Skeletal muscle tissue (tissue), 4 donors: ENCODE measurements around the gene KMT2C. TPM values are rescaled to one million over a fixed set of nuclear protein-coding genes. Genes with fewer than 3 reads are reported as not detected.

Experiments
- H3K27ac ChIP-seq: one replicate; pipeline ENCODE4 v1.7.0; 2013; ENCODE audit warnings: mild to moderate bottlenecking, low read depth, low read length, inconsistent platforms
- H3K27me3 ChIP-seq, 3 donors: one replicate each; pipeline ENCODE4 v1.7.0; 2013; ENCODE audit warnings: low read length in 3 of 3; ENCODE audit not compliant: control insufficient read depth in 3 of 3, insufficient read depth in 3 of 3
- H3K36me3 ChIP-seq, 3 donors: one replicate each; pipeline ENCODE4 v1.7.0; 2013; ENCODE audit warnings: low read length in 3 of 3; ENCODE audit not compliant: control insufficient read depth in 3 of 3, insufficient read depth in 3 of 3
- H3K4me1 ChIP-seq, 3 donors: one replicate each; pipeline ENCODE4 v1.7.0; 2013; ENCODE audit warnings: low read length in 3 of 3, mild to moderate bottlenecking in 3 of 3; ENCODE audit not compliant: control insufficient read depth in 3 of 3, insufficient read depth in 3 of 3
- H3K4me3 ChIP-seq, 3 donors: one replicate each; pipeline ENCODE4 v1.7.0; 2013; ENCODE audit warnings: low read length in 3 of 3
- H3K9ac ChIP-seq, 3 donors: one replicate each; pipeline ENCODE4 v1.7.0; 2013; ENCODE audit warnings: low read length in 3 of 3, mild to moderate bottlenecking in 3 of 3, moderate library complexity in 2 of 3, low read depth in 1 of 3
- H3K9me3 ChIP-seq, 3 donors: one replicate each; pipeline ENCODE4 v1.7.0; 2013; ENCODE audit warnings: low read length in 3 of 3; ENCODE audit not compliant: control insufficient read depth in 3 of 3
- total RNA-seq: library from RNA; depleted of rRNA; stranded (reverse); fragments of >200 nt; gene quantifications from one replicate; pipeline ENCODE4 v1.2.3, GENCODE V29; 2014
- donor health status: Osteomylitis.

KMT2C gene
- total RNA-seq, 1 donor from 2014 or later: 61.6 TPM

DNA sequence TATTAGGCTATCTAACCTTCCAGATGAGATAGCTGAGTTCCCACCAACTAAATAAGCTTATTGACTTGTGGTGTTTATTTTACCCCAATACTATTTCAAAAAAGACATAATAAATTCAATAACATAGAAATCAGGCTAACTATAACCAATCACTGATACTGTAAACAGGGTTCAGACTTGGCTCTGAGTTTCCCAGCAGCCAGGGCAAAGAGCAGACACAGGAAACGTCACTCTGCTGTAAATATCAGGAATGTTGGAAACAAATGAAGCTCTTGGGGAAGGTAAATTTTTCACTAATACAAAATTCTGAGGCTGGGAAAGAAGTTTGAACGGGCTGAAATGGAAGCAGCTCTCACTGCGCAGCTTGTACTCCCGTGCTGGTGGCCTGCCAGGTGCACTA lies 295.7 kb downstream of the KMT2C start:
- Histone ChIP-seq H3K36me3 (peaks cover 40 to 64% (median 61%) of the 10 kb centered on the region in 3 donors), H3K27me3 (no peaks in the 10 kb centered on the region), H3K9me3 (no peaks in the 10 kb centered on the region), H3K4me3 (no peak overlapping the region), H3K4me1 (peaks cover 0 to 3% (median 0%) of the 10 kb centered on the region in 3 donors), H3K9ac (no peak overlapping the region), H3K27ac (no peak overlapping the region)

DNA sequence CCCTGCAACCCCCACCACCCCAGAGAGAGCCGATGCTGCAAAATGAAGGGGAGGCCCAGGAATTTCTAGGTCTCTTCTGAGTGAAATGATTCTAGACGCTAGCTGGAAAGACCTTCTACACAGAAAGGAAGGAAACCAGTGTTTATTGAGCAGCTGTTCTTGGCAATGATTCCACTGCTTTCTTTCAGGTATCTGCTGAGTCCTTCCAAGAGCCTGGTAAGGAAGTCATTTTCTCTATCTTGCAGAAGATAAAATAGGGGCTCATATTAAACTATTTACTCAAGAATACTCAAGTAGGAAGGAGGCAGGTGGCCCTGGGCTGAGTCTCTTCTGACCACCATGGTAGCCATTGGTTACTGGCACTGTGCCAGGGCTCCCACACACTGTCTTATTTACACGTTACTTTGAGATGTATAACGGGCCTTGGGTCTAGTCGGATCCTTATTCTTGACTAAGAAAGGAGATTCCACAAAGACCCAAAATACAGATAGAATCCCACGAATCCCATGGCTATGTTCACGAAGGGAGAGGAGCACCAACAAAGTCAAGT lies 298.3 kb downstream of the KMT2C start:
- Histone ChIP-seq H3K36me3 (peaks cover 34 to 52% (median 51%) of the 10 kb centered on the region in 3 donors), H3K27me3 (no peaks in the 10 kb centered on the region), H3K9ac (no peak overlapping the region), H3K9me3 (no peaks in the 10 kb centered on the region), H3K27ac (no peak overlapping the region), H3K4me1 (peaks cover 0 to 3% (median 0%) of the 10 kb centered on the region in 3 donors), H3K4me3 (no peak overlapping the region)

DNA sequence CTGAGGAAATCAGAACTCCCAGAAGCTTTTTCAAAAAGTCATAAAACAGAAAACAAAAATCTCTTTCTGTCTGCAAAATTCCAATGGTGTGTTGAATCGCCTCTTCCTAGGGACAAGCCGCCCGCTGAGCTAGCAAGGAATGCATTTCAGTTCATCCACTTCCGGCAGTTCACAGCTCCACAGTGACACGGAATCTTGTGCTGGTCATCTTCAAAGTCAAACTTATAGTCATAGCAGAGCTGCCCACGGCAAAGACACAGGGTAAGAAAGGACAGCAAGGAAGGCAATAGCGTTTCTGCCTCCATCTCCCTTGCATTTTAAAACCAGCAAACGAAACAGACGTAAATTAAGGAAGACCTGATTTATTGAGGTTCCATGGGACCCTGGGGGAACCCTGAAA lies 299.1 kb downstream of the KMT2C start:
- no peaks in the 10 kb centered on the region for H3K27me3 ChIP-seq
- no peak overlapping the region for H3K27ac ChIP-seq
- H3K9ac ChIP-seq: no peak overlapping the region
- peaks cover 0 to 3% (median 0%) of the 10 kb centered on the region in 3 donors for H3K4me1 ChIP-seq
- no peaks in the 10 kb centered on the region for H3K9me3 ChIP-seq
- no peak overlapping the region for H3K4me3 ChIP-seq
- peaks cover 40 to 57% (median 51%) of the 10 kb centered on the region in 3 donors for H3K36me3 ChIP-seq

DNA sequence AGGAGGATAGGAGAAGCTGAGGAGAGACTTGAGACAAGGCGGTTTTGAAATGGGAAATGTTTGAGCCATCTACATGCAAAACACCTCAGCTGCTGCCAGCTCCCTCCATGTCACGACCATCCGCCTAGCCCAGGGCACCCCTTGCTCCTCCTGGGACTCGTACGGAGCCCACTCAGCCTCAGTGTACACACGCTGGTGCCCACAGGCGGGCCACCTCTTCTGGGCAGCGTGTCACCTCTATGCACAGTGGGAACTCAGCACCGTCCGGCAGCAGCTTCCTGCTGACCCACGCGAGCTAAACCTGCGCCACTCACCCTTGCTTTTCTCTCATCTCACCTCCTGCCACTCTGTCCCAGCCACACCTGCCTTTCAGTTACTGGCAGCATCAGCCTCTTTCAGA lies 302.0 kb downstream of the KMT2C start:
- H3K27me3 ChIP-seq: no peaks in the 10 kb centered on the region
- no peak overlapping the region for H3K27ac ChIP-seq
- H3K9me3 ChIP-seq: no peaks in the 10 kb centered on the region
- H3K9ac ChIP-seq: no peak overlapping the region
- peaks cover 0 to 3% (median 0%) of the 10 kb centered on the region in 3 donors for H3K4me1 ChIP-seq
- no peak overlapping the region for H3K4me3 ChIP-seq
- peaks cover 38 to 58% (median 46%) of the 10 kb centered on the region in 3 donors for H3K36me3 ChIP-seq

DNA sequence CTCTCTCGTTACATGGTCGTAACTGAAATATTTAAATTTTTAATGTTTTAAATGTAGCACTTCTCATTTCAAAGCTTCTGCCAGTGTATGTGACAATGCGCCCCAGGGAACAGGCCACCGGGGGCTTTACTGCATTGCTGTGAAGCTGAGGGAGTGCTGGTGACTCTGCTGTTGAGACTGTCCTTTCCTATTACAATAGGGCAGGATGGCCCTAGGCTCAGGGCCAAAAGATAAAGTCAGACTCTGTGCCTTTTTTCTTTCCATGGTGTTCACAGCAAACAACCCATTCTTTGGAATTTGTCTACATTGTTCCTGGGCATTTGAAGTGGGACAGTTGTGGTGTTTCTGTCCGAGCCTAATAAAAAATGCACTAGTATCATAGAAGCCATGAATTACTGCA lies 303.0 kb downstream of the KMT2C start:
- H3K4me3 ChIP-seq: no peak overlapping the region
- H3K27me3 ChIP-seq: no peaks in the 10 kb centered on the region
- peaks cover 30 to 52% (median 40%) of the 10 kb centered on the region in 3 donors for H3K36me3 ChIP-seq
- no peaks in the 10 kb centered on the region for H3K9me3 ChIP-seq
- H3K27ac ChIP-seq: no peak overlapping the region
- no peak overlapping the region for H3K9ac ChIP-seq
- H3K4me1 ChIP-seq: peaks cover 0 to 3% (median 0%) of the 10 kb centered on the region in 3 donors

DNA sequence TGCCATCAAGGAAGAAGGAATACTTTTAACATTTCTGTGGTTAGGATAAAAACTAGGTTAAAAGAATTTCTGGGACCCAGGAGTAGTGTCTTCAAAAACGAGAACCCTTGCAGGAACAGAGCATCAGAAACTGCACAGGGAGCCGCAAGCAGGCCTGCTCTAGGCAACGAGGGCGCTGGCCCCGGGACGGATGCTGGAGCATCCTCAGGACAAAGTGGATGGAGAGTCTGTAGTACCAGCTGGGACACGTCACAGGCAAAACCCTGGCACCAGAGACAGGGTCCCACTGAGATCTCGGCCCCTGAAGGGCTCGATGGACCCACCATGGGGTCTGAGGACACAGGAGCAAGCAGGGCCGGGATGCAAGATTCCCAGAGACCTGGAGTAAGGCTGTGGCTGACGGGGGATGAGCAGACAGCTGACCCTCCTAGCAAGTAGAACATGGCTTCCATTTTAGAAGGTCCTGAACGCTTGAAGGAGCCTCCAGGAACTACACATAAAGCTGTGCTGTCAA lies 303.8 kb downstream of the KMT2C start:
- Histone ChIP-seq H3K9ac (no peak overlapping the region), H3K9me3 (no peaks in the 10 kb centered on the region), H3K4me3 (no peak overlapping the region), H3K4me1 (no peaks in the 10 kb centered on the region), H3K36me3 (peaks cover 24 to 49% (median 43%) of the 10 kb centered on the region in 3 donors), H3K27ac (no peak overlapping the region), H3K27me3 (no peaks in the 10 kb centered on the region)

DNA sequence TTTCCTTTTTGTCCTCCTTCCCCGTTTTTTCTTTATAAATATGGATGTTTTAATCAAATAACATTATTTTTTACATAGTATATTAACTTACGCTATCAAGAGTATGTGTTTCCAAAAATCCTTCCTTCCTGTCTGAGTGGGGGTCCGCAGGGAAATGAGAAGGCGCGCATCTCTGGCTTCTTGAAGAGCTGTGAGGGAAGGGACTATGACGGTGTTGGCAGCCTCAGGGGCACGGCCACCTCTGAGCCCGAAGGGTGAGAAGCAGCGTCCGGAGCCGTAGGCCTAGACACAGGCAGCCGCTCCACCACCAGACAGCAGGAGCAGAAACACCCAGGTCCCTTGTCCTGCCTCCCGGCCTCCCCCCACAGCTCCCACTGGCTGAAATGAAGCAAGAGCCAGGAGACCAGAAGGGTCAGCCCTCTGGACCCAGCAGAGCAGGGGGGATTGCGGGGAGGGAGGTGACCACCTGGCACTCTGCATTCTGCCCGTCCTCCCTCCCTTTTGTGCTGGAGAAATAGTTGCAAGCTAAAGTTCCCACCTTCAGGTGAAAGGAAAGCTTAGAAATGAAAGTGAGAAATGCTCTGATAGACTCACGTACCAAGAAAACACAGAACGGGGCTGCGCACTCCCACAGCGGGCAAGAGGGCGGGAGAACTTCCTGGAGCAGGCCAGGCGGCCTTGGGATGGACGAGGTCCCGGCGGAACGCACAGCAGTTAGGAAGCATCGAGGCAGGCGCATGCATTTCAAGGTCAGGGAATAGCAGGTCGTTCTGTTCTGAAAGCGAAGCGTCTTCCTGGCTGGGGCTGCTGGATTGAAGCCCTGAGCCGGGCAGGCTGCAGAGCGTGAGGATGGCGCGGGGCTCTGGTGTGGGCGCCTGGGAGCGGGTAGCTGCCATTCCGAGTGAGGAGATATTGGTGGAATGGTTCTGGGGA lies 304.9 kb downstream of the KMT2C start:
- H3K9ac ChIP-seq: no peak overlapping the region
- H3K9me3 ChIP-seq: no peaks in the 10 kb centered on the region
- H3K4me3 ChIP-seq: no peak overlapping the region
- peaks cover 27 to 47% (median 44%) of the 10 kb centered on the region in 3 donors for H3K36me3 ChIP-seq
- no peak overlapping the region for H3K27ac ChIP-seq
- H3K4me1 ChIP-seq: no peaks in the 10 kb centered on the region
- H3K27me3 ChIP-seq: no peaks in the 10 kb centered on the region

DNA sequence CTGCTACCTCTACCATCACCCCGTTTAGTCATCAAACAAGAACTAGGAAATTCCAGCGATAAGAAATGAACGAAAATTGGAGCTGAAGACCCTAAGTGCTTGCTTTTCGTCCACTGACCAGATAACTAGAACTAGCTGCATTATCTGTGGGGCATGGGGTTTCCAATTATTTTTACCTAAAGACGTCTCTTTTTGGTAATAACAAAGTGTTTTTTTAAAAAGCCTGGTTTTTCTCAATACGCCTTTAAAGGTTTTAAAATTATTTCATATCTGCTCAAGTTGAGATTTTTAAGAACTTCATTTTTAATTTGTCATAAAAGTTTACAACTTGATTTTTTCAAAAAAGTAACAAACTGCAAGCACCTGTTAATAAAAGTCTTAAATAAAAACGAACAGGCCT lies 306.1 kb downstream of the KMT2C start:
- Histone ChIP-seq H3K36me3 (peaks cover 27 to 50% (median 48%) of the 10 kb centered on the region in 3 donors), H3K27me3 (no peaks in the 10 kb centered on the region), H3K9ac (no peak overlapping the region), H3K4me1 (no peaks in the 10 kb centered on the region), H3K4me3 (no peak overlapping the region), H3K9me3 (no peaks in the 10 kb centered on the region), H3K27ac (no peak overlapping the region)

DNA sequence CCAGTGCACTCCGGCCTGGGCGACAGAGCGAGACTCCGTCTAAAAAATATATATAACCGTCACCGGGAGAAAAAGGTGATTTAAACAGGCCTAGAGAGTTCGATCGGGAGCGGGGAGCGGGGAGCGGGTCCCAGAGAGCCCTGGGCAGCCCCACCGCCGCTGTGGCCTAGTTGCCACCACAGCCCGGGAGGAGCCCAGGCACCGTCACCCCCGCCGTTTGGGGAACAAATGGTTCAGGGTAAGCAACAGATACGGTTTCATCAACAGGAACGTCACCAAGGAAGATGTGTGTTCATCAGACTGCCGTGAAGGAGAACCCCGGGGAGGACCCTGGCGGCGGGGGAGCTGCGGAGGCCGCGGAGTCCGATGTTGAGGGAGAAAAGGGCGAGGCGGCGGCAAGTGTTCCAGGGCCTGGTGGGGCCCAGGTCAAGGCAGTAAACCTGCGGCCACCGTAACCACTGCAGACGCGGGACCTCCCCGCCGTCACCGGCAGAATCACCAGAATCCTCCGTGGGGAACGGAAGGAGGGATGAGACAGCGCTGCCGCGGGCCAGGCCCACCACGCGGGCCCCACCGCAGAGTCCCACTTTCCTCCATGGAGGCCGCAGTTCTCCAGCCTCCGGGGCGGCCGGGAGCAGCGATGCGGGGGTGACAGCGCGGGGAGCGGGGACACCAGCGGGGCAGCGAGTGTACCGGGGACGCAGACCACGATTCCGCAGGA lies 306.9 kb downstream of the KMT2C start:
- H3K4me3 ChIP-seq: no peak overlapping the region
- H3K27ac ChIP-seq: no peak overlapping the region
- no peaks in the 10 kb centered on the region for H3K4me1 ChIP-seq
- peaks cover 24 to 55% (median 52%) of the 10 kb centered on the region in 3 donors for H3K36me3 ChIP-seq
- no peak overlapping the region for H3K9ac ChIP-seq
- H3K9me3 ChIP-seq: no peaks in the 10 kb centered on the region
- H3K27me3 ChIP-seq: no peaks in the 10 kb centered on the region
